ENCODE data around the gene HS1BP3.

DNA sequence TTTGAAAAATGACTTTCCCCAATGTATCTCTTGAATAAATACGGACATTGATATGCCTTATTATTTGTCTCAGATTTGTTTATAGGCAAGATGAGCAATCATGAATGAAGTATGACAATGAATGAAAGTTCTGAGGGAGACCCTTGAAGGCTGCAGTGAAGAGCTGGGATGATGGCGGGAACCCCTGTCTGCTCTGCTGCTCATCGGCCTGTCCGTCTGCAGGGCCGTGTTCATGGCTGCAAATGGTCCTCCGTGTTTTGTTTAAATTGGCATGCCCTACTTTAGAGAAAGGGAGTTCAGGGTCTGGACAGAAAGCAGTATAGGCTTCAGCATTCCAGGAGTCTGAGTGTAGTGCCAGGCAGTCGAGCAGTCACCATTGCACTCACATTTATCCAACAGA, 1.2 kb upstream of the HS1BP3 start:
- TF ChIP-seq, protein P1, sequence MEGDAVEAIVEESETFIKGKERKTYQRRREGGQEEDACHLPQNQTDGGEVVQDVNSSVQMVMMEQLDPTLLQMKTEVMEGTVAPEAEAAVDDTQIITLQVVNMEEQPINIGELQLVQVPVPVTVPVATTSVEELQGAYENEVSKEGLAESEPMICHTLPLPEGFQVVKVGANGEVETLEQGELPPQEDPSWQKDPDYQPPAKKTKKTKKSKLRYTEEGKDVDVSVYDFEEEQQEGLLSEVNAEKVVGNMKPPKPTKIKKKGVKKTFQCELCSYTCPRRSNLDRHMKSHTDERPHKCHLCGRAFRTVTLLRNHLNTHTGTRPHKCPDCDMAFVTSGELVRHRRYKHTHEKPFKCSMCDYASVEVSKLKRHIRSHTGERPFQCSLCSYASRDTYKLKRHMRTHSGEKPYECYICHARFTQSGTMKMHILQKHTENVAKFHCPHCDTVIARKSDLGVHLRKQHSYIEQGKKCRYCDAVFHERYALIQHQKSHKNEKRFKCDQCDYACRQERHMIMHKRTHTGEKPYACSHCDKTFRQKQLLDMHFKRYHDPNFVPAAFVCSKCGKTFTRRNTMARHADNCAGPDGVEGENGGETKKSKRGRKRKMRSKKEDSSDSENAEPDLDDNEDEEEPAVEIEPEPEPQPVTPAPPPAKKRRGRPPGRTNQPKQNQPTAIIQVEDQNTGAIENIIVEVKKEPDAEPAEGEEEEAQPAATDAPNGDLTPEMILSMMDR (IDR thresholded peaks at IDR 0.05; ENCODE audit: extremely low read depth in 1 of 2, insufficient read depth in 1 of 2, low read depth in 1 of 2, low read length in 2 of 2): no peak
- TF ChIP-seq JUN (IDR thresholded peaks at IDR 0.05; ENCODE audit: borderline replicate concordance, insufficient read depth, insufficient read length, low read depth) (no peak), POLR2A (IDR thresholded peaks at IDR 0.05; ENCODE audit: low read depth, low read length) (no peak), POLR2AphosphoS5 (IDR thresholded peaks at IDR 0.05; ENCODE audit: insufficient read depth, low read depth, low read length) (no peak), FOS (IDR thresholded peaks at IDR 0.05; ENCODE audit: borderline replicate concordance, insufficient read depth, low read length) (no peak), EZH2 (IDR thresholded peaks at IDR 0.05; ENCODE audit: borderline replicate concordance, low read depth, low read length, severe bottlenecking) (no peak), GATA2 (IDR thresholded peaks at IDR 0.05; ENCODE audit: insufficient read depth, insufficient read length, low read depth, low read length) (no peak), MYC (IDR thresholded peaks at IDR 0.05; ENCODE audit: low read depth, low read length) (no peak)
- TF ChIP-seq, protein P2, sequence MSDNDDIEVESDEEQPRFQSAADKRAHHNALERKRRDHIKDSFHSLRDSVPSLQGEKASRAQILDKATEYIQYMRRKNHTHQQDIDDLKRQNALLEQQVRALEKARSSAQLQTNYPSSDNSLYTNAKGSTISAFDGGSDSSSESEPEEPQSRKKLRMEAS (IDR thresholded peaks at IDR 0.05; ENCODE audit: insufficient read depth, insufficient read length): no peak
